Astrocyte of the cerebellum (primary cell): Measurements from ENCODE around the gene PISD.

Experiments used
- DNase-seq: peaks from one replicate; pipeline ENCODE4 v3.0.0-alpha.2; 2011; ENCODE audit warnings: low read depth
- H3K4me3 ChIP-seq: 2 replicates; pipeline ENCODE4 v1.5.1; 2011; ENCODE audit warnings: mild to moderate bottlenecking, low read depth, low read length, moderate library complexity
- CTCF ChIP-seq: IDR thresholded peaks from 2 replicates; pipeline ENCODE4 v1.5.1; 2012; ENCODE audit warnings: low read length, low read depth, moderate library complexity, mild to moderate bottlenecking; ENCODE audit errors: missing control alignments
- in situ Hi-C: cut with HindIII; loops from 2 replicates; pipeline ENCODE4 v1.10.0; 2017; ENCODE audit warnings: low sequenced_read_pairs

The PISD gene

GRCh38 chr22:31613904-31614296 lies 48.1 kb downstream of the PISD start:
- in situ Hi-C loops: no loop called here

GRCh38 chr22:31613286-31613903 lies 48.6 kb downstream of the PISD start:
- H3K4me3 ChIP-seq: no peak overlapping the region
- no peak for DNase-seq
- in situ Hi-C loops: no loop called here
- TF ChIP-seq CTCF: no peak

More at GRCh38 chr22:31613904-31614296, 48.1 kb downstream of the PISD start:
- DNase-seq: no peak
- no peak for TF ChIP-seq CTCF
- no peak overlapping the region for H3K4me3 ChIP-seq

GRCh38 chr22:31612891-31613285 lies 49.1 kb downstream of the PISD start:
- no peak for DNase-seq
- H3K4me3 ChIP-seq: no peak overlapping the region
- in situ Hi-C loops: no loop called here
- no peak for TF ChIP-seq CTCF

- no peak for DNase-seq
- in situ Hi-C loops: no loop called here
- no peak overlapping the region for H3K4me3 ChIP-seq
- TF ChIP-seq CTCF: no peak
Measured at GRCh38 chr22:31611061-31611760, 50.8 kb downstream of the PISD start.

- in situ Hi-C loops: no loop called here
- H3K4me3 ChIP-seq: no peak overlapping the region
- DNase-seq: no peak
- TF ChIP-seq CTCF: no peak
Measured at GRCh38 chr22:31610611-31611010, 51.4 kb downstream of the PISD start.

GRCh38 chr22:31609716-31610115 lies 52.3 kb downstream of the PISD start:
- no peak for DNase-seq
- no peak for TF ChIP-seq CTCF
- H3K4me3 ChIP-seq: no peak overlapping the region
- in situ Hi-C loops: no loop called here
